HL-60 (cell line): ENCODE results near the gene ENTPD2.

Experiments used
- CTCF ChIP-seq: IDR thresholded peaks from one replicate; pipeline ENCODE4 v1.5.1; 2011; ENCODE audit warnings: low read length, control low read depth, inconsistent platforms; ENCODE audit not compliant: insufficient read depth
- REST ChIP-seq: IDR thresholded peaks from 2 replicates; pipeline ENCODE4 v1.6.1; 2012; ENCODE audit warnings: low read depth; ENCODE audit not compliant: insufficient replicate concordance

DNA sequence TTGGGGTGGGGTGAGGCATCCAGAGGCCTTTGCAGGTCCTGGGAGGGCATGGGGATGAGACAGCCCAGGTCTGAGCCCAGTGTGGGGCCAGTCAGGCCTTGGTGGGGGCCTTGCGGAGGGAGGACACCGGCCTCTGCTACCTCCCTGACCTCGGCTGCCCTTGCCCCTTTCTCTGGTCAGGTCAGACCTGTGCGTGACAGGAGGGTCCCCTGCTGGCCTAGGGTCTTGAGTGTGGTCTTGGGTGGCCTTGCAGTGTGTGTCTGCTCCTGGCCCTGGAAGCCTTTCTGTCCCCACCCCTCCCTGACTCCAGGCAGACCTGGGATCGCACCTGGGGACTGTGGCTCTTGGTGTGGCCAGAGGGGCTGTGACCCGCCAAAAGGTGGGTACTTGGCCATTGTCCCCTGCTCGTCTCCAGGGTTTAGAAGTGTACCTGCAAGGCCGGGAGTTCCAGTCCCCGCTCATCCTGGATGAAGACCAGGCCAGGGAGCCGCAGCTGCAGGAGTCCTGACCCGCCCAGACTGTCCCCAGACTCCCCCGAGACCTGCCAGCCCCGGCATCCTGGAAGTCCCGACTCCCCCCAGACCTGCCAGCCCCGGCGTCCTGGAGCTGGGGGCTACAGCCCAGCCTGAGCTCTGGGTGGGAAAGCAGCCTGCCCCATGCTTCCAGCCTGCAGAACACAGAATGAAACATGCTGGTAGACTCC lies 28.5 kb upstream of the ENTPD2 start:
- TF ChIP-seq CTCF: no peak
- TF ChIP-seq REST: no peak
